Stimulated activated naive CD8-positive, alpha-beta T cell treated with anti-CD3 and anti-CD28 coated beads, Interleukin-15, Interleukin-2, amounts not matched to agents 100 ng/mL and 50 ng/mL, for 24 hours (primary cell): Measurements from ENCODE around the gene CEMIP2.

Experiments
- H3K27ac Mint-ChIP-seq: one replicate; pipeline ENCODE4 v1.8.0; 2021; ENCODE audit warnings: mild to moderate bottlenecking, mixed read lengths
- H3K27me3 Mint-ChIP-seq: one replicate; pipeline ENCODE4 v1.8.0; 2021; ENCODE audit warnings: mixed read lengths
- H3K36me3 Mint-ChIP-seq: one replicate; pipeline ENCODE4 v1.8.0; 2021; ENCODE audit warnings: low read depth, mixed read lengths
- H3K4me1 Mint-ChIP-seq: one replicate; pipeline ENCODE4 v1.8.0; 2021; ENCODE audit warnings: low read depth, mixed read lengths
- H3K4me3 Mint-ChIP-seq: one replicate; pipeline ENCODE4 v1.8.0; 2021; ENCODE audit warnings: mild to moderate bottlenecking, mixed read lengths
- H3K9me3 Mint-ChIP-seq: one replicate; pipeline ENCODE4 v1.8.0; 2021; ENCODE audit warnings: mixed read lengths

The CEMIP2 gene

GRCh38 chr9:71763832-71764231 is 4.5 kb downstream of the CEMIP2 start:
- H3K4me1 Mint-ChIP-seq = peaks cover 80% of the 10 kb centered on the region

GRCh38 chr9:71762900-71763653 is 5.2 kb downstream of the CEMIP2 start:
- H3K36me3 Mint-ChIP-seq = peaks cover 16% of the 10 kb centered on the region
- peak overlapping the region; percentile 81 for H3K27ac Mint-ChIP-seq
- H3K9me3 Mint-ChIP-seq = no peaks in the 10 kb centered on the region
- peaks cover 88% of the 10 kb centered on the region for H3K4me1 Mint-ChIP-seq
- H3K27me3 Mint-ChIP-seq = no peaks in the 10 kb centered on the region
- peak overlapping the region; percentile 97 for H3K4me3 Mint-ChIP-seq

More at GRCh38 chr9:71763832-71764231, 4.5 kb downstream of the CEMIP2 start:
- no peaks in the 10 kb centered on the region for H3K27me3 Mint-ChIP-seq
- no peaks in the 10 kb centered on the region for H3K9me3 Mint-ChIP-seq
- peak overlapping the region; percentile 97 for H3K4me3 Mint-ChIP-seq
- peaks cover 13% of the 10 kb centered on the region for H3K36me3 Mint-ChIP-seq
- H3K27ac Mint-ChIP-seq = peak overlapping the region; percentile 95

GRCh38 chr9:71761938-71762353 is 6.4 kb downstream of the CEMIP2 start:
- peaks cover 95% of the 10 kb centered on the region for H3K4me1 Mint-ChIP-seq
- peak overlapping the region; percentile 81 for H3K27ac Mint-ChIP-seq
- no peak overlapping the region for H3K4me3 Mint-ChIP-seq
- no peaks in the 10 kb centered on the region for H3K9me3 Mint-ChIP-seq
- H3K36me3 Mint-ChIP-seq = peaks cover 17% of the 10 kb centered on the region
- no peaks in the 10 kb centered on the region for H3K27me3 Mint-ChIP-seq

- peaks cover 12% of the 10 kb centered on the region for H3K36me3 Mint-ChIP-seq
- H3K4me1 Mint-ChIP-seq = peaks cover 95% of the 10 kb centered on the region
- H3K27ac Mint-ChIP-seq = peak overlapping the region; percentile 12
- no peak overlapping the region for H3K4me3 Mint-ChIP-seq
- no peaks in the 10 kb centered on the region for H3K9me3 Mint-ChIP-seq
- H3K27me3 Mint-ChIP-seq = no peaks in the 10 kb centered on the region
These were observed 7.4 kb downstream of the CEMIP2 start for GRCh38 chr9:71760901-71761300.

- Mint-ChIP-seq H3K4me1 (peaks cover 92% of the 10 kb centered on the region), H3K4me3 (no peak overlapping the region), H3K27me3 (no peaks in the 10 kb centered on the region), H3K27ac (peak overlapping the region; percentile 50), H3K36me3 (peaks cover 8% of the 10 kb centered on the region), H3K9me3 (no peaks in the 10 kb centered on the region)
These were observed 9.5 kb downstream of the CEMIP2 start for GRCh38 chr9:71758785-71759184.

GRCh38 chr9:71758277-71758676 is 10.0 kb downstream of the CEMIP2 start:
- Mint-ChIP-seq H3K36me3 (peaks cover 8% of the 10 kb centered on the region), H3K9me3 (no peaks in the 10 kb centered on the region), H3K27me3 (no peaks in the 10 kb centered on the region), H3K27ac (no peak overlapping the region), H3K4me1 (peaks cover 88% of the 10 kb centered on the region), H3K4me3 (no peak overlapping the region)

- H3K4me1 Mint-ChIP-seq = peaks cover 87% of the 10 kb centered on the region
- H3K27ac Mint-ChIP-seq = no peak overlapping the region
- no peaks in the 10 kb centered on the region for H3K9me3 Mint-ChIP-seq
- H3K36me3 Mint-ChIP-seq = peaks cover 11% of the 10 kb centered on the region
- H3K27me3 Mint-ChIP-seq = no peaks in the 10 kb centered on the region
- no peak overlapping the region for H3K4me3 Mint-ChIP-seq
These were observed 11.6 kb downstream of the CEMIP2 start for GRCh38 chr9:71756753-71757152.

GRCh38 chr9:71755869-71756268 is 12.4 kb downstream of the CEMIP2 start:
- no peak overlapping the region for H3K27ac Mint-ChIP-seq
- no peaks in the 10 kb centered on the region for H3K27me3 Mint-ChIP-seq
- H3K4me1 Mint-ChIP-seq = peaks cover 84% of the 10 kb centered on the region
- H3K36me3 Mint-ChIP-seq = peaks cover 16% of the 10 kb centered on the region
- no peaks in the 10 kb centered on the region for H3K9me3 Mint-ChIP-seq
- no peak overlapping the region for H3K4me3 Mint-ChIP-seq

GRCh38 chr9:71755230-71755629 is 13.1 kb downstream of the CEMIP2 start:
- H3K27ac Mint-ChIP-seq = no peak overlapping the region

GRCh38 chr9:71754151-71754550 is 14.2 kb downstream of the CEMIP2 start:
- no peak overlapping the region for H3K27ac Mint-ChIP-seq
- H3K27me3 Mint-ChIP-seq = no peaks in the 10 kb centered on the region
- H3K4me1 Mint-ChIP-seq = peaks cover 79% of the 10 kb centered on the region
- H3K4me3 Mint-ChIP-seq = no peak overlapping the region
- H3K9me3 Mint-ChIP-seq = no peaks in the 10 kb centered on the region
- H3K36me3 Mint-ChIP-seq = peaks cover 21% of the 10 kb centered on the region

More at GRCh38 chr9:71755230-71755629, 13.1 kb downstream of the CEMIP2 start:
- peaks cover 16% of the 10 kb centered on the region for H3K36me3 Mint-ChIP-seq
- H3K27me3 Mint-ChIP-seq = no peaks in the 10 kb centered on the region
- H3K4me3 Mint-ChIP-seq = no peak overlapping the region
- no peaks in the 10 kb centered on the region for H3K9me3 Mint-ChIP-seq
- H3K4me1 Mint-ChIP-seq = peaks cover 78% of the 10 kb centered on the region

- Mint-ChIP-seq H3K27me3 (no peaks in the 10 kb centered on the region), H3K4me1 (peaks cover 79% of the 10 kb centered on the region), H3K4me3 (no peak overlapping the region), H3K27ac (no peak overlapping the region), H3K9me3 (no peaks in the 10 kb centered on the region), H3K36me3 (peaks cover 26% of the 10 kb centered on the region)
These were observed 15.4 kb downstream of the CEMIP2 start for GRCh38 chr9:71752928-71753327.

- H3K9me3 Mint-ChIP-seq = no peaks in the 10 kb centered on the region
- H3K4me3 Mint-ChIP-seq = no peak overlapping the region
- no peak overlapping the region for H3K27ac Mint-ChIP-seq
These were observed 16.0 kb downstream of the CEMIP2 start for GRCh38 chr9:71752352-71752751.

GRCh38 chr9:71748280-71748743 is 20.0 kb downstream of the CEMIP2 start:
- Mint-ChIP-seq H3K9me3 (no peaks in the 10 kb centered on the region), H3K36me3 (peaks cover 59% of the 10 kb centered on the region), H3K4me1 (peaks cover 62% of the 10 kb centered on the region), H3K27ac (peak overlapping the region; percentile 27), H3K4me3 (peak overlapping the region; percentile 37), H3K27me3 (no peaks in the 10 kb centered on the region)

More at GRCh38 chr9:71752352-71752751, 16.0 kb downstream of the CEMIP2 start:
- Mint-ChIP-seq H3K4me1 (peaks cover 79% of the 10 kb centered on the region), H3K27me3 (no peaks in the 10 kb centered on the region), H3K36me3 (peaks cover 31% of the 10 kb centered on the region)

GRCh38 chr9:71747576-71747975 is 20.7 kb downstream of the CEMIP2 start:
- no peaks in the 10 kb centered on the region for H3K9me3 Mint-ChIP-seq
- no peak overlapping the region for H3K27ac Mint-ChIP-seq
- H3K4me3 Mint-ChIP-seq = no peak overlapping the region
- no peaks in the 10 kb centered on the region for H3K27me3 Mint-ChIP-seq
- peaks cover 54% of the 10 kb centered on the region for H3K4me1 Mint-ChIP-seq
- H3K36me3 Mint-ChIP-seq = peaks cover 64% of the 10 kb centered on the region

GRCh38 chr9:71746758-71747125 is 21.6 kb downstream of the CEMIP2 start:
- H3K4me3 Mint-ChIP-seq = no peak overlapping the region
- no peaks in the 10 kb centered on the region for H3K9me3 Mint-ChIP-seq
- peak overlapping the region; percentile 31 for H3K27ac Mint-ChIP-seq
- peaks cover 48% of the 10 kb centered on the region for H3K4me1 Mint-ChIP-seq
- no peaks in the 10 kb centered on the region for H3K27me3 Mint-ChIP-seq
- peaks cover 70% of the 10 kb centered on the region for H3K36me3 Mint-ChIP-seq
